ENCODE measurements around the gene ALDH1L1.

The ALDH1L1 gene

DNA sequence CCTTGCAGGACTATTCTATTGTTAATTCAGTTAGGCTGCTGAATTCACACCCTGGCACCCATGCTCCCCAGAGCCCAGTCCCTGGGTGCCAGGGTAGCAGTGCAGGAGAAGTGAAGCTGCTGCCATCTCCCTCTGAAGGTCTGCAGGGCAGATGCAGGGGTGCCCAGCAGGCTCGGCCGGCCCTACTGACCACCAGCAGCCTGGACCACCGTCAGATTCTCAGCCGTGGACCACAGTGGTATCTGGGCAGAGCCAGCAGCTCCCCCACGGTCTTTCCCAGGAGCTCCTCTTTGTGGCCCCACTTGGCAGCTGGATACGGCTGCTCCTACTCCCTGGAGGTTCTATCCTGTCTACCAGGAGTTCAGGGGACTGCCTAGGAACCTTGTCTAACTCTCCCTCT is 46.8 kb downstream of the ALDH1L1 start:
- DNase-seq (ENCODE audit: low read depth): no peak
- TF ChIP-seq, protein P1, sequence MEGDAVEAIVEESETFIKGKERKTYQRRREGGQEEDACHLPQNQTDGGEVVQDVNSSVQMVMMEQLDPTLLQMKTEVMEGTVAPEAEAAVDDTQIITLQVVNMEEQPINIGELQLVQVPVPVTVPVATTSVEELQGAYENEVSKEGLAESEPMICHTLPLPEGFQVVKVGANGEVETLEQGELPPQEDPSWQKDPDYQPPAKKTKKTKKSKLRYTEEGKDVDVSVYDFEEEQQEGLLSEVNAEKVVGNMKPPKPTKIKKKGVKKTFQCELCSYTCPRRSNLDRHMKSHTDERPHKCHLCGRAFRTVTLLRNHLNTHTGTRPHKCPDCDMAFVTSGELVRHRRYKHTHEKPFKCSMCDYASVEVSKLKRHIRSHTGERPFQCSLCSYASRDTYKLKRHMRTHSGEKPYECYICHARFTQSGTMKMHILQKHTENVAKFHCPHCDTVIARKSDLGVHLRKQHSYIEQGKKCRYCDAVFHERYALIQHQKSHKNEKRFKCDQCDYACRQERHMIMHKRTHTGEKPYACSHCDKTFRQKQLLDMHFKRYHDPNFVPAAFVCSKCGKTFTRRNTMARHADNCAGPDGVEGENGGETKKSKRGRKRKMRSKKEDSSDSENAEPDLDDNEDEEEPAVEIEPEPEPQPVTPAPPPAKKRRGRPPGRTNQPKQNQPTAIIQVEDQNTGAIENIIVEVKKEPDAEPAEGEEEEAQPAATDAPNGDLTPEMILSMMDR (IDR thresholded peaks at IDR 0.05; ENCODE audit: low read depth, low read length): no peak
- TF ChIP-seq POLR2A (IDR thresholded peaks at IDR 0.05; ENCODE audit: extremely low read depth, insufficient read length): no peak
- no peak overlapping the region for H3K4me3 ChIP-seq (ENCODE audit: low read depth, low read length)

DNA sequence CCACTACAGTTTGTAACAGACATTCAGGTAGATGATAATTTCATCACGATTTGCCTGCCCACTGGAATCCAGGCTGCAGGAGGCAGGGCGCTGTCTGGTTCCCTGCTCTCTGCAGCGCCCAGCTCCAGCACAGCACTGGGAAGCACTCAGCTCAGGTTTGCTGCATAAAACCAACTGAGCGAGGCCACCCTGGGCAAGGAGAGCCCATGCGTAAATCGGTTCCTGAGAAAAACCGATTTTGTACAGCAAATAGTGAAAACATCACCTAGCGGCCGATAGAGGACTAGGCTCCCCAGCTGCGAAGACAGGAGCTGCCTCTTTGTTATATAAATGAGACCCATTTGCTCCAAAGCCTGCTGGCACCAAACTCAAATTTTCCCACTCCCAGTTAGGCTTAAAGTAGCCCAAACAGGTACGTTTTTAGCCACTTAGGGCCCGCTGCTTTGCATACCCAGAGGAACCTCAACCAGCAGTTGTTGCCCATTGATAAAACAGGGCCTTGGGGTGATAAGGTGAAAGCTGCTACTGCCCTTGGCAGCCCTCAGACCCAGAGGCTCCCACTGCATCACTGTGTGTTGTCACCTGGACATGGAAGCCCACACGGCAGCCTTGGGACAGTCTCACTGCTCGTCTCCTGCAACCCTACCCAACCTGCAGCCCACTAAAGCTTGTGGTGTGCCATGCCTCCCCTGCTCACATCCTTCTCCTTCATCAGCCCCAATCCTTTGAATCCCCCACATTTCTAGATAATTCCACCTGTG is 47.5 kb downstream of the ALDH1L1 start:
- DNase-seq (ENCODE audit: low read depth): no peak
- TF ChIP-seq, protein P1 (IDR thresholded peaks at IDR 0.05; ENCODE audit: low read depth, low read length): no peak
- TF ChIP-seq POLR2A (IDR thresholded peaks at IDR 0.05; ENCODE audit: extremely low read depth, insufficient read length) (no peak), MYC (IDR thresholded peaks at IDR 0.05; ENCODE audit: low read depth, low read length) (no peak)
- TF ChIP-seq, protein P2, sequence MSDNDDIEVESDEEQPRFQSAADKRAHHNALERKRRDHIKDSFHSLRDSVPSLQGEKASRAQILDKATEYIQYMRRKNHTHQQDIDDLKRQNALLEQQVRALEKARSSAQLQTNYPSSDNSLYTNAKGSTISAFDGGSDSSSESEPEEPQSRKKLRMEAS (IDR thresholded peaks at IDR 0.05; ENCODE audit: low read depth, low read length): no peak
- H3K4me3 ChIP-seq (ENCODE audit: low read depth, low read length): no peak overlapping the region

DNA sequence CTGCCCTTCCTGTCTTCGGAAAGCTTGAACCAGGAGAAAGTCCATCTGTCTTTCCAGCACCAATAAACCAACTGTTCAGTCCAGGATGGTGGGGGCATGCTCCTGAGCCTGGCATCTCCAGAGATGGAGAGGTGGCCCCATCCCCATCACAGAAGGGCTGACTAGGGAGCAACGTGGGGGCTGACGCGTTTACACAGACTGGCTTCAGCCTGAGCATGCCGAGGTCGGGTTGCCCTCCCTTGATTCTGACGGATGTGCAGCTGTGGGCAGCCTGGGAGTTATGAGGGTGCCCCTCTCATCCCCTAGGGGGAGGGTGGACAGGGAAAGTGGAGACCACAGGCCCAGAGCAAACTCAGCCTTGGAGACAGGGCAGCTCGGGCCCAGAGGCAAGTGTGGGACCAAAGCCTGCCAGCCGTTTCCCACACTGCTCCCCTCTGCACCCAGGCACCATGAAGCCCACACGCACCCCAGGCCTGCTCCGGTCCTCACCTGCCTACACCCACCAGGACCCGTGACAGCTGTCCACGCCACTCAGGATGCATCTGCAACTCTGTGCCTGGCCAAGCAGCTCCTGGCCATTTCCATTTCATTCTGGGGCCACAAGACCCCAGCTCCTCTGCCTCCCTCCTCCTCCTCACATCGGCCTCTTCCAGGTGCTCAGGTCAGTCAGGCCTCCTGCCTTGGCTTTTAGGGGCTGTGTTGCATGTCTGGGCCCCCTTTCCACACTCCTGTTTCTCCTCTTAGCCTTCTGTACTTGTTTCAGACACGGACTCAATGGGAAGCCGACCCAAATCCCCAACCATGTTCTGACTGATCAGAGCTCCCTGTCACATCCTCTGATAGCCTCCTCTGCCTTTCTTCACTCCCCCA is 48.3 kb downstream of the ALDH1L1 start:
- DNase-seq (ENCODE audit: low read depth): no peak
- TF ChIP-seq, protein P1 (IDR thresholded peaks at IDR 0.05; ENCODE audit: low read depth, low read length): no peak
- no peak for TF ChIP-seq POLR2A (IDR thresholded peaks at IDR 0.05; ENCODE audit: extremely low read depth, insufficient read length)
- TF ChIP-seq MYC (IDR thresholded peaks at IDR 0.05; ENCODE audit: low read depth, low read length): no peak
- TF ChIP-seq, protein P2 (IDR thresholded peaks at IDR 0.05; ENCODE audit: low read depth, low read length): no peak

DNA sequence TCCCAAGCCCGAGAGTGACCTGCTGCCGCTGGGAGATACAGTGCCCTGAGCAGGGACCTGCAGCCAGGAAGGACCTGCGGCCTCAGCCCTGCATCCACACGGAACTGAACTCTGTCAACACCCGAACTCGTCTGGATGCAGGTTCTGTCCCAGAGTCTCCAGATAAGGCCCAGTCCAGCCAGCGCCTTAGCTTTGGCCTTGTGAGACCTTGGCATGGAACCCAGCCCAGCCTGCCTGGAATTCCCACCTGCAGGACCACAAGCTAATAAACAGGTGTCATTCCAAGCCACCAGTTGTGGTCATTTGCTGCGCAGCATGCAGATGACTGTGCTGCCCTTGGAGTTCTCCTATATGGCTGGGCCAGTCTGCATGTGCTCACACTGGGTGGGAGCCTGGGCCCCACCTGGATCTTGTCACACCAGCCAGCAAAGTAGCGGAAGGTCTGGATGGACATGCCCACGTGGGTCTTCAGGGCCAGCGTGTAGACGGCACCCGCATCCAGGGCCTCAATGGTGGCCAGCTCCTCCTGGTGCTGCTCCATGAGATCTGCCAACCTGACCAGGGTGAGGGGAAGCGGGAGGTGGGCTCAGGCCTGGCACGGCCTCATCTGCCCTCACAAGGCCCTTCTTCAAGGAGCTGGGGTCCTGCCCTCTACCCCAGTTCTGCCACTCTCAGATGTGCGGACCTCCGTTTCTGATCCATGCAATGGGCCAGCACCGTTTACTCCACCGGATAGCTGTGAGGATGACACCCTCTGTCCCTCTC is 49.2 kb downstream of the ALDH1L1 start:
- TF ChIP-seq MYC (IDR thresholded peaks at IDR 0.05; ENCODE audit: low read depth, low read length) (no peak), POLR2A (IDR thresholded peaks at IDR 0.05; ENCODE audit: extremely low read depth, insufficient read length) (no peak)
- TF ChIP-seq, protein P2 (IDR thresholded peaks at IDR 0.05; ENCODE audit: low read depth, low read length): no peak
- TF ChIP-seq, protein P1 (IDR thresholded peaks at IDR 0.05; ENCODE audit: low read depth, low read length): no peak
- no peak overlapping the region for H3K4me3 ChIP-seq (ENCODE audit: low read depth, low read length)
- DNase-seq (ENCODE audit: low read depth): no peak

More for the DNA sequence above, 48.3 kb downstream of the ALDH1L1 start:
- H3K4me3 ChIP-seq (ENCODE audit: low read depth, low read length): no peak overlapping the region

DNA sequence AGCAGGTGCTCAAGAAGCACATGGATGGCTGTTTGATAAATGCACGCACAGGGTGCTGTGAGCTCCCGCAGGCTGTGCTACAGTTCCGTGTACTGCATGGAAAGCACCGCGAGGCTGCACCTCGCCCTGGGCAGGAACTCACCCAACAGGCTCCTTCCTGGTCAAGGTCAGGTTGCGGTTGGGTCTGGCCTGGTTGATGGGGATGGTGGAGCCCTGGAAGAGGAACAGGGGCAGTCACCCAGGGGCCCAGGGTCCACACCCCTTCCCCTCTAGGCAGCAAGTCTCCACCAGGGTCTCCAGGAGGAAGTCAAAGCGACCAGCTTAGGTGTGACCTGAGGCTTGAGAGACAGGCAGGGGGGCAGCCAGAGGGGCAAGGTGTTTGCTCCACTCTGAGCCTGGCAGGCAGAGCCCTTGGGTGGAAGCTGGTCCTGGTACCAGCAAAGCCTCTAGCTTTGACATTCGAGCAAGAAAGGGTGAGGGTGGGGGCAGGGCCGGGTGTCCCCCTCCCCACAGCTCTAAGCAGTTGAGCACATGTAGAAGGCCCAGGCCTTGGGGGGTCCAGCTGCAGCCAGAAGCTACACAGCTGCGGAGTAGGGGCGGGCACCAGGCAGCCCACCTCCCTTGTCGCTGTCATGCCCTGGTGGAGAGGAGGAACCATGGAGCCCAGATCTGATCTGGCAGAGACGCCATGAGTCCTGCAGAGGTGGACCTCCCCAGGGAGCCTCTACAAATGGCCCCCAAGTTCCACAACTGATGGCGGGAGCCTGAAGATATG is 50.1 kb downstream of the ALDH1L1 start:
- TF ChIP-seq POLR2A (IDR thresholded peaks at IDR 0.05; ENCODE audit: extremely low read depth, insufficient read length) (no peak), MYC (IDR thresholded peaks at IDR 0.05; ENCODE audit: low read depth, low read length) (no peak)
- TF ChIP-seq, protein P1 (IDR thresholded peaks at IDR 0.05; ENCODE audit: low read depth, low read length): no peak
- TF ChIP-seq, protein P2 (IDR thresholded peaks at IDR 0.05; ENCODE audit: low read depth, low read length): no peak
- no peak overlapping the region for H3K4me3 ChIP-seq (ENCODE audit: low read depth, low read length)
- DNase-seq (ENCODE audit: low read depth): no peak

Measured in NB4 (cell line).